ENCODE data around the gene MED12L.

The MED12L gene

DNA sequence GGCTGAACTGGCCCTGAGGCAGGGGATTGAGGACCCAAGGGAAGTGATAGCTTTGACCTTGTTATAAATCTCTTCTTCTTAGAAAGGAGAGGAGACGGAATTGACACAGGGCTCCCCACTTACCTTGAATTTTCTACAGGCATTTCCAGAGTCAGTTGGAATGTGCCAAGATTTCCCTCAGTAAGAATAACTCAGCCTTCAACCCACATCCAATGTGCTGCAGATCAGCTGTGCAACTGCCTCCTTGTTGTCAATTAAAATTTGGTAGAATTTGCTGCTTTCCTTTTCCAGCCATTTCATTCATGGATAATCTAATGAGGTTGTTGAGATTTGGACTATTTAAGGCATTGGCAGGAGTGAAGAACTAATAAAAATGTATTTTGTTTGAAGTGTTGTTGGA is 14.6 kb downstream of the MED12L start:
- H3K4me3 ChIP-seq (ENCODE audit: low read depth, low read length), result no peak overlapping the region
- TF ChIP-seq, protein P1, sequence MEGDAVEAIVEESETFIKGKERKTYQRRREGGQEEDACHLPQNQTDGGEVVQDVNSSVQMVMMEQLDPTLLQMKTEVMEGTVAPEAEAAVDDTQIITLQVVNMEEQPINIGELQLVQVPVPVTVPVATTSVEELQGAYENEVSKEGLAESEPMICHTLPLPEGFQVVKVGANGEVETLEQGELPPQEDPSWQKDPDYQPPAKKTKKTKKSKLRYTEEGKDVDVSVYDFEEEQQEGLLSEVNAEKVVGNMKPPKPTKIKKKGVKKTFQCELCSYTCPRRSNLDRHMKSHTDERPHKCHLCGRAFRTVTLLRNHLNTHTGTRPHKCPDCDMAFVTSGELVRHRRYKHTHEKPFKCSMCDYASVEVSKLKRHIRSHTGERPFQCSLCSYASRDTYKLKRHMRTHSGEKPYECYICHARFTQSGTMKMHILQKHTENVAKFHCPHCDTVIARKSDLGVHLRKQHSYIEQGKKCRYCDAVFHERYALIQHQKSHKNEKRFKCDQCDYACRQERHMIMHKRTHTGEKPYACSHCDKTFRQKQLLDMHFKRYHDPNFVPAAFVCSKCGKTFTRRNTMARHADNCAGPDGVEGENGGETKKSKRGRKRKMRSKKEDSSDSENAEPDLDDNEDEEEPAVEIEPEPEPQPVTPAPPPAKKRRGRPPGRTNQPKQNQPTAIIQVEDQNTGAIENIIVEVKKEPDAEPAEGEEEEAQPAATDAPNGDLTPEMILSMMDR (conservative IDR thresholded peaks at IDR 0.05; ENCODE audit: low read depth, low read length), result no peak

DNA sequence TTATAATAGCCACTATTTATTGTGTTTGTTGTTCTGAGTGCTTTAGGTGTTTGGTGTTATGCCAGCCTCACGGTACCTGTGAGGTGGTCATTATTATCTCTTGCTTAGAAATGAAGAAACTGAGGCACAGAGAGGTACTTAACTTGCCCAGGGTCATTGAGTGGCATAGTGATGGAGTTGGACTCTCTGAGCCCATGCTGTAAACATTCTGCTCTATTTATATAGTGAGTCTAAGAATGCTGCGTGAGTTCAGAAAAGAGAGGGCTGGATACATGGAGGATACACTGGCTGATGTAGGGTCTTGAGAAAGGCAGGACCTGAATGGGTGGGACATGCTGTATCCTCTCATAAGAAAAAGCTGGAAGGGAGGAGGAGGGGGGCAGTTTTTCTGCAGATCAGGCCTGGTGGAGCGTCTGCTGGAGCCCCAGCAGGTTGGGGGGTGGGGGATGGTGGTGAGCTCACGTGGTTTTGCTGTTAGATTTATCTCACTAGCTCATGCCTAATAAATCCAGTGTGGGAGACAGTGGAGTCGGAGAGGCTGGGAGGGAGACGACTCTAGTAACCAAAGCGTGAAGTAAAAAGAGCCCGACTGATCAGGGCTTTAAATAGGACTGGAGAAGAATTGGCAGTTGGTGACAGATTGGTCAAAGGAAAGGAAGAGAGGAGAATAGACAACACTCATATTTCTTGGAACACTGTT is 16.0 kb downstream of the MED12L start:
- TF ChIP-seq, protein P1 (conservative IDR thresholded peaks at IDR 0.05; ENCODE audit: low read depth, low read length), result no peak
- no peak for DNase-seq (ENCODE audit: low read depth)
- H3K4me3 ChIP-seq (ENCODE audit: low read depth, low read length), result no peak overlapping the region

More for the DNA sequence above, 14.6 kb downstream of the MED12L start:
- no peak for DNase-seq (ENCODE audit: low read depth)

DNA sequence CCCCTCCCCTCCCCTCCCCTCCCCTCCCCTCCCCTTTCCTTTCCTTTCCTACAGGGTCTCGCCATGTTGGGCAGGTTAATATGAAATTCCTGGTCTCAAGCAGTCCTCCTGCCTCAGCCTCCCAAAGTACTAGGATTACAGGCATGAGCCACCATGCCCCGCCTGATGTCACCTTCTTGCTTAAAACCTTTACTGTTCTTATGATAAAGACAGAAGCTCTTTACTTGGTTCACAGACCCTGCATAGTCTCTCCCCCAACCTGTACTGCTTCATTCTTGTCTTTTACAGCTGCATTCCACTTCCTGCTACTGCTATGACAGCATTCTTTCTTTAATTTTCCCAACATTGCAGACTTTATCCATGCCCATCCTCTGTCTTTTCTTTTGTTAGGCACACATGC is 20.8 kb downstream of the MED12L start:
- no peak for DNase-seq (ENCODE audit: low read depth)
- H3K4me3 ChIP-seq (ENCODE audit: low read depth, low read length), result no peak overlapping the region
- TF ChIP-seq, protein P1 (conservative IDR thresholded peaks at IDR 0.05; ENCODE audit: low read depth, low read length), result no peak

DNA sequence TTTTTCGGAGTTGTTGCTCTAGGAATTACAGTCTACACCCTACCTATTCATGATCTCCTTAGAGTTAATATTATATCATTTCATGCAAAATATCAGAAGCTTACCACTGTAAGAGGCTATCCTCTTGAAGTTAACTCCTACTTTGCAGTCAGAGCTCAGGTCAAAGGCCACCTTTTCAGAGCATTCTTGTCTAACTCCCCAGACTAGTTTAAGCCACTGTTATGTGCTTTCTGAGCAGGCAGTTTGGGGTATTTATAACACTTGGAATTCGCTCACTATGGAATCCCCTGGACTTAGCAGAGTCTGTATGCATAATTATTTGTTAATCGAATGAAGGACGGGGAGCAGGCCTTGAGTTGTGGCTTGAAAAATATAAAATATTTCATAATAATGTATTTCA is 21.7 kb downstream of the MED12L start:
- no peak overlapping the region for H3K4me3 ChIP-seq (ENCODE audit: low read depth, low read length)
- DNase-seq (ENCODE audit: low read depth), result no peak
- TF ChIP-seq, protein P1 (conservative IDR thresholded peaks at IDR 0.05; ENCODE audit: low read depth, low read length), result no peak

DNA sequence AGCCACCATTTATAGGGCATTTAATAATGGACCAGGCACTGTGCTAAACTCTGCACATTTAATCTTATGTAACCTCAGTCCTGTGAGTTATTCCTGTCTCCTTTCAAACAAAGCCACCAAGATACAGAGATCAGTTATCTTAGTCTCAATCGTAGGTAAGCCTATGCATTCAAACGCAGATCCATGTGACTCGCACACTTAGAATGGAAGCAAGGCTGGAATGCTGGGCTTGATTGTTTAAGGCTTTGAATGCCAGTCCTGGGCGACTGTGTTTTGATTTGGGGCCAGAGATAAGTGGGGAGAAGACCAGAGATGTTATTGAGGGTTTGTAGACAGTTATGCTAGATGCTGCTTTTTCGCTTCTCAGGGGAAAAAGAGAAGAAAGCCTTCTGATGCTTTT is 22.2 kb downstream of the MED12L start:
- DNase-seq (ENCODE audit: low read depth), result no peak
- TF ChIP-seq, protein P1 (conservative IDR thresholded peaks at IDR 0.05; ENCODE audit: low read depth, low read length), result no peak
- H3K4me3 ChIP-seq (ENCODE audit: low read depth, low read length), result no peak overlapping the region

DNA sequence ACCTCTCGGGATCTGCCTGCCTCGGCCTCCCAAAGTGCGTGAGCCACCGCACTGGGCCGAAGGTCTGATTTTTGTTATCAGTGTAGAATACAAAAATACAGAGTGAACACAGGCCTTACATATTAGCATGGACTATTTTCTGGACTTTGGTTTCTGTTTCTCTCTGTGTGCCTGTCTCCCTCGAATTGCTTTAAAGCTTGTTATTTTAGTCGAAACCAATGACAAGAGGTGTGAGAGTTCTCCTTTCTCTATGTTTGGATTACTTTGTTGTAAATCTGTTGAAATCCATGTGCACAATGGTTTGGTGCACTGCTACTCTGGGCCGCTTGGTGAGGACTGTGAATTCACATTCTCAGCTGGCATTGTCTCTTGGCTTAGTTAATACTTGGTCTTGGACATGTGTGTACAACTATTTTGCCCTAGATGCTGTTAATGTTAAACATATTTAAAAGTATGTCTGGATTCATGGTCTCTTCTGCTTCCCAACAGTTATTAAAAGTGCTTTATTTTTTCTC is 23.9 kb downstream of the MED12L start:
- TF ChIP-seq, protein P1 (conservative IDR thresholded peaks at IDR 0.05; ENCODE audit: low read depth, low read length), result no peak
- no peak overlapping the region for H3K4me3 ChIP-seq (ENCODE audit: low read depth, low read length)
- DNase-seq (ENCODE audit: low read depth), result no peak

DNA sequence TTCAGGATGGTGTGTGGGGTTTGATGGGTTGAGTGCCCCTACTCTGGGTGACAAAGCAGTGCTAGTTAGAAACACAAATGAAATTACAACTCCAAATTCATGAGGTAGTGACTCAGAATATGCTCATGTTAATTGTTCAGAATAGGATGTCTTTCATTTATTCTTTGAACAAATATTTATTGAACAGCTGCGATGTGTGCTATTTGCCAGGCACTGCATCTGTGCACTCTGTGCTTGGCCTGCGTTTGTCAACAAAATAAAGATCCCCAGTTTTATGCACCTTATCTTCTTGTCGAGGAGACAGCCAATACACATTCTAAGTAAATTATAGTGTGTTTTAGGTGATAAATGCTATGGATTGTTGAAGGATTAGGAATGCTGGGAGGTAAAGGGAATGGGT is 27.3 kb downstream of the MED12L start:
- no peak overlapping the region for H3K4me3 ChIP-seq (ENCODE audit: low read depth, low read length)
- DNase-seq (ENCODE audit: low read depth), result no peak
- TF ChIP-seq, protein P1 (conservative IDR thresholded peaks at IDR 0.05; ENCODE audit: low read depth, low read length), result no peak

Data from choroid plexus epithelial cell (primary cell).